Limb (tissue), 2 donors: Measurements from ENCODE around the gene DNER.
A peak's percentile ranks its signal among the peaks of the same experiment; 100 is the strongest.

Experiments
- DNase-seq, 2 donors: peaks; one replicate each; pipeline ENCODE4 v3.0.0-alpha.2; 2016; ENCODE audit errors: extremely low spot score in 2 of 2

The DNER gene

GRCh38 chr2:229443546-229444268 is 270.6 kb downstream of the DNER start:
- DNase-seq, result no peak

DNA sequence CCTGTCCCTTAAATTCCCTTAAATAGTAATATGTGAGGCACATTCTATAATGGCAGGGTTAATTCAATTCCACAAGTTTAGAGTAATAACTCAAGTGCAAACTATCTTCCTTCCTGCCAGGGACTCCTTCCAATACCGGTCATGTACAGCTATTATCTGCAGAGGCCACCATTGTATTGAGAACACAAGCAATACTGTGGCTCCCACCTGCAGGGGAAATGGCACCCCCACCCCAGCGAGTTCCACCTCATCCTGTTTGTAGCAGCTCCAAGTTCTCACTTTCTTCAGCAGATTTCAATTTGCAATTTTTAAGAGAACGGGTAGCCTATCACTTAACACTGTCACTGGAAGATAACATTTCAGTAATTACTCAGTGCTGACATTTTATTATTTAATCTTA is 271.2 kb downstream of the DNER start:
- DNase-seq, result no peak

DNA sequence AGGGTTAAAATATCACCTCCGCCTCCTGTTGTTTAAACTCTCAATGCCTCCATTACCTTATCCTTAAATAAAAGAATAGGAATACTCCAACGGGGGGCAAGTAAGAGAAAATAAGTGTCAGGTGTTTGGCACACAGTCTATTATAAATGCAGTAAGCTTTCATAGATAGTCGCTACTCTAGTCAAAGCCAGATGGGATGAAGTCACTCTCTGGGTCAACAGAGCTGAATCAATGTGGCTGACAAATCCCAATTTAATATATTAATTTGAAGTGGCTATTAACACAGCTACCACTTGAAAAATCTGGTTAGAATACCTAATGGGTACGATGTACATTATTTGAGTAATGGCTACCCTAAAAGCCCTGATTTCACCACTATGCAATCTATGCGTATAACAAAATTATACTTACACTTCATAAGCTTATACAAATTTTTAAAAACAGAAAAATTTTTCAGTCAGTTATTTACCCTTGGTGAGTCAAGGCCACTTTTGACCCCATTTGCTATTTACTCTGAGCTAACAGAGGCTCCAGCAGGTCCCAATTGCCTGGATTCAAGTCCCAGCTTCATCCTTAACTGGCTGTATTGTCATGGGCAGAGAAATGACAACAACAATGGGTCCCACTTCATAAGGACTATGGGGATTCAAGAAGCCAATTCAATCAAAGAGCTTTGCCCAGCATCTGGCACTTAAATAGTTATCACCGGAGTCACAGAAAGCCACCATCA is 275.8 kb downstream of the DNER start:
- no peak for DNase-seq

DNA sequence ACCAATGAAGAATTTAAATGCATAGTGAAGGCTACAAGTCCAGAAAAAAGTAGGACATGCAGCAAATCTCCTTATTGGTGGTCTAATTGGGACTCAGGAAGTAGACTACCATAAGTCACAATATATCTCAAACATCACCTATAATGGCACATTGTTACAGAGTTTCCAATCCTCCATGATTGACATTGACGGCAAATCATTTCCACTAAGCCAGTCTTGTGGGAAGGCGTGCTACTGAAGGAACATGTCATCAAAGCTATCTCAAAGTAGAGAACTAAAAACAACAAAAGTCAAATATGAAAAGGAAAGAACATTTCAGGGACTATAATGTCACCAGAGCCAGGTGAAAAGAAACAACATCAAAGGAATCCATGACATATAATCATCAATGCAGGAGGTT is 276.9 kb downstream of the DNER start:
- DNase-seq, result no peak

DNA sequence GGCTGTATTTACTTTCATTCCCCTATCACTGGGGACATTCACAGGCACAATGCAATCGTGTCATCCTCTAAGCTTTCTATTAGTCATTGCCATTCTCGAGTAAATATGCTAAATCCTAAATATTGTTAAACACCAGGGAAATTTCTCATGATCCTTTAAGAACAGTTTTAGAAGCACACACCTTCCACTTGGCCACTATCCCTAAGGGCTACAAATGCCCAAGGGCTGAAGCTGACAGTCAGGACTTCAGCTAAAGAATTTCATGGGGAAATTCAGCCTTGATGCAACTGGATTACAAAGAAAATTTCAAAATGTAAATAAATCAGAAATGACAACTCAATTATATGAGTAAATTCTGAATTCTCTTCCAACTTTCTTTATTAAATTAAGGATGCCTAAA is 280.2 kb downstream of the DNER start:
- DNase-seq, result no peak

GRCh38 chr2:229433351-229433750 is 281.0 kb downstream of the DNER start:
- no peak for DNase-seq

DNA sequence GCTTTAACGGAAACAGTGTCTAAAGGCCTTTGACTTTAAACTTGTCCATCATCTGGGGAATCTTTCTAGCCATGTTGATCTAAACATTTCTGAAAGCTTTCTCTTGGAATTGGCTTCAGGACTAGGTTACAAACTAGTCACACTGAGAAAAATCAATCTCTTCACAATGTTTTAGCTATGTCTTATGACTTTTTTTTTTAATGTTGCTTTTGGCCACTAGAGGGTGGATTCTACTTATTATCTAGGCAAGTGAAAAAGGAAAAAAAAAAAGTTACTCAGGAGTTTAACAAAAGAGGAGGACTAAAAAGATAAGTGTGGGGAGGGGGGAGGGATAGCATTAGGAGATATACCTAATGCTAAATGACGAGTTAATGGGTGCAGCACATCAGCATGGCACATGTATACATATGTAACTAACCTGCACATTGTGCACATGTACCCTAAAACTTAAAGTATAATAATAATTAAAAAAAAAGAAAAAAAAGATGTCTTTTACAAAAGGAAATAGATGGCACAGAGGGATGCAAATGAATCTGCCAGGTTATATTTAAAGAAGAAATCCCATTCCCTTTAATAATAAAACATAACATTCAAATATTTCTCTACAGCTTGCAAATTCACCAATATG is 282.9 kb downstream of the DNER start:
- peak in 1 of 2 donors; percentile 67 for DNase-seq

- DNase-seq, result no peak
These were observed 284.8 kb downstream of the DNER start for GRCh38 chr2:229429589-229429988.

DNA sequence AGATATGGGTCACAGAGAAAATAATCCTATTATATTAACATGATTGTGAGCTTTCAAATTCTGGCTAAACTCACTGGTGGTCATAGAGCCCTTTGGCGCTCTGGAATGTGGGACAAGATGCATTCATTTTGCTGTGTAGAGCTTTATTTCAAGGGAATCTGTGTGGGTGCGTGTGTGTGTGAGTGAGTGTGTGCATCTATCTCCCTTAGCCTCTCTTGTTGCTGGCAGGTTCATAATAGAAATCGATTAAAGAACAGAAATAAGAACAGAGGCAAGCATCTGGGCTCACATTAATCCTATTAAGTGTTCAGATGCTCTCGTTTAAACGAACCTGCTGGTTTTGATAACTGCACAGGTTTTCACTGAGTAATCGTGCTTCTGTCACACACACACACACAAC is 287.9 kb downstream of the DNER start:
- no peak for DNase-seq

- no peak for DNase-seq
These were observed 288.8 kb downstream of the DNER start for GRCh38 chr2:229425598-229425997.

- no peak for DNase-seq
These were observed 292.3 kb downstream of the DNER start for GRCh38 chr2:229422063-229422462.

GRCh38 chr2:229419158-229419557 is 295.2 kb downstream of the DNER start:
- DNase-seq, result no peak

DNA sequence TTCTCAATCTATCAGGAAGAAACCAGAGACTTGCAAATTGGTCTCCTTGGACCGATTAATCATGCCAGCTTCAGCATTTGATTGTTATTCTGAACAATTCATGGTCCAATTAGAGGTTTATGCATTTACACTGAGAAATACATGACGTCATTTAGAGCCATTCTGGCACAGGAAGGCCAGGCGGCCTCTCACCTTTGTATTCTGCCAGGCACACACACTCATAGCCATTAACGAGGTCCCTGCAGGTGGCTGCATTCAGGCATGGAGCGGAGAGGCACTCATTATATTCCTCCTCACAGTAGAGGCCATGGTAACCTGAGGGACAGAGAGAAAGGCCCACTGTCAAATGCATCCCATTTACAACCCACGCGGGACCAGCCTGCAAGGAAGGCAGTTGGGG is 296.4 kb downstream of the DNER start:
- no peak for DNase-seq

DNA sequence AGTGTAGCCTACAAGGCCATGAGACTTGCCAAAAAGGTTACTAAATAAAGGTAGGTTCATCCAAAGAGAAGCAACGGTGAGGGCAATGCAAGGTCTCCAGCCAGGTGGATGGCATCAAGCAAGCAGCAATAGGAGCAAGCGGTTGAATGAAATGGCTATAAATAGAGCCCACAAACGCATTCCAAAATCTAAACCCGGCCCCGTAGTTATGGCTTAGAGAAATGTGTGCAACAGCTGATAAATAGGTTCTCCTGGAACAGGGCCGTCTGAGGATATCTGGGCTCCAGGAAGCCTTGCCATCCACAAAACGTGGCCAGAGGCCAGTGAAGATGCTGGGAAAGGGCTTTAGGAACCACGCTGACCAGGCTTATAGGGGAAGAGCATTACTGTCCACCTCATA is 297.2 kb downstream of the DNER start:
- no peak for DNase-seq

- DNase-seq, result no peak
These were observed 298.1 kb downstream of the DNER start for GRCh38 chr2:229416116-229416694.

DNA sequence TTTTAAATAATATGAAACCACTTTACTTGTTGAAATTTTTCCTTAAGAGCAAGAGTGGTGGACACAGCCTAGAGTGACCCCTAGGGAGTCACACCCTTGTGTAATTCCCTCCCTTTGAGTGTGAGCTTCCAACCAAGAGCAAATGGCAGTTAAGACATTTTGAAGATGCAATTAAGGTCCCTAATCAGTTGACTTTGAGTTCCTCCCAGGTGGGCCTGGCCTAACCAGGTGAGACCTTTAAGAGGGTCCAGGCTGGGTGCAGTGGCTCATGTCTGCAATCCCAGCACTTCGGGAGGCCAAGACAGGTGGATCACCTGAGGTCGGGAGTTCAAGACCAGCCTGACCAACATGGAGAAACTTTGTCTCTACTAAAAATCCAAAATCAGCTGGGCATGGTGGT is 299.7 kb downstream of the DNER start:
- DNase-seq, result no peak

DNA sequence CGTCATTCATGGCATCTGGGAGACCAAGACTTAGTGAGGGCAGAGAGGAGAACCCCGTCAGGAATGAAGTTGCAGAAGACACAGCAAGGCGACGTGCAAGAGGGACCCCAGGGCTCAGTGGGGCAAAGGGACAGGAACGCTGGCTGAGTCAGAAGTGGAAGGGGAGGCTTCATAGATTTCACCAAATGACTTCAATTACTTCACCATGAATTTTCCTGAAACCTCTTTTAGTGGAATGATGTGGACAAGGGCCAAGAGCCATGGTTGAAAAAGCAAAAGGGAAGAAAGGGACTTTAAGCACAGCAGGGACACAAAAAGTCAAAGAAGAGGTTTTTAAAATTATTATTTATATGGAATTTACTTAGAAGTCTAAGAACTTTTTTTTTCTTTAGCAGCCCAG is 301.7 kb downstream of the DNER start:
- DNase-seq, result no peak

- DNase-seq, result no peak
These were observed 303.4 kb downstream of the DNER start for GRCh38 chr2:229410946-229411345.

DNA sequence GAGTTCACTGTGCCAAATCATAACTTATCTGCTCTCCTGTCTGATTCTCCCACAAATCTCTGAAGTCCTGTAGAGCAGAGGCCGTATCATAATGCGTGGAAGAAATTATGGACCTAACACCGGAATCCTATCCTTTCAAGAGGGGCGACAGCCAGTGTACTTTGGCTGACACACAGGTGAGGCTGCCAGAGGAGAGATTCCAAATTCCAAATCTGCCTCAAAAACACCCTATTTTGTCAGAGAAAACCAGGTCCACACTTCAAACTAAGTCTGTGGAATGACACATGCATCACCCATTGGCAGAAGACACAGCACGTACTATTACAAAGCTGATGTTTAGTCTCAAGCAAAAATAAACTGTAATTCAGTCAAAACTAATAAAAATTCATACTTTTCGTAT is 304.1 kb downstream of the DNER start:
- peak in 1 of 2 donors; percentile 48 for DNase-seq

DNA sequence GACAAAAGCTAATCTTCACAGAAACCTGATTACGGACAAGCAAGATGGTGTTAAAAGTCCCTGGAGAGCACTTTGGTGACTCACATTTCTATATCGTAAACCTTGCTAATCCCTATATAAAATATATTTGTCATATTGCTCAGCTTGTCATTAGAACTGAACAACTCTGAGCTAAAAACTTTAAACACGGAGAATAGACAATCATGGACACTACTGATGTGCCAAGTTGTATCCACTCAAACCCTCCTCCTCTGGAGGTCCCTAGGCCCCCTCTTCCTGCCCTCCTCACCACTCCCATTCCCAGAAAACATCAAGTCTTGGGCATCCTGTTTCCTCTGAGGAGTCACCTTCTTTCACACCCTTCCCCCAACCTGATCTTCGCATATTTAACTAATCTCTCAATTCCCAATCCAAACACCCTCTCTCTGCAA is 304.6 kb downstream of the DNER start:
- no peak for DNase-seq

GRCh38 chr2:229408962-229409361 is 305.4 kb downstream of the DNER start:
- no peak for DNase-seq

DNA sequence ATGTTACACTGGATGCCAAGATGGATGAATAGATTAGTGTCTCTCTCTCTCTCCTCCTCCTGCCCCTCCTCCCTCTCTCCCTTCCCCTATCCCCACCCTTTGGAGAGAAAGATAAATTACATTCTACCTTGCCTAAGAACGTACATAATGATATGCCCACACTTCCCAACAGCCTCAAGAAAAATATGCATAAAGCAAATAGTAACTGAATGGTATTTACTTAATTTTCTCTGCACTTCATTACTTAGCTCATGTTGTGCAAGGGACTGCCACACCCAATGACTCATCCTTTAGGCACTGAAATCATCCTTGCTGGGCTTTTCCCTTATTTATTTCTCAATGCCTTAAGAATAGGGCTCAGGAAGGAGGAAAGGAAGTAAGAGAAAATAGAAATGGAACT is 306.0 kb downstream of the DNER start:
- DNase-seq, result peak in 1 of 2 donors; percentile 51
